Measurements from ENCODE around the gene PLAU. TPM values are rescaled to one million over a fixed set of nuclear protein-coding genes. Genes with fewer than 3 reads are reported as not detected.

The PLAU gene
- total RNA-seq, 1 experiment from 2014 or later = 1,582 TPM

- H3K9me3 ChIP-seq (ENCODE audit: low read length) = no peaks in the 10 kb centered on the region
- no peaks in the 10 kb centered on the region for H3K9me2 ChIP-seq (replicated peaks; ENCODE audit: low read length)
- ATAC-seq (no peak), DNase-seq (peak; percentile 70)
- no peaks in the 10 kb centered on the region for H3F3A ChIP-seq (ENCODE audit: low read length, unreplicated experiment)
- H3K4me3 ChIP-seq (ENCODE audit: low read length) = peak overlapping the region; percentile 63
- H3K27me3 ChIP-seq (ENCODE audit: low read length) = no peaks in the 10 kb centered on the region
- H3K36me3 ChIP-seq (ENCODE audit: low read depth, low read length) = peaks cover 55% of the 10 kb centered on the region
- H3K27ac ChIP-seq (ENCODE audit: low read length) = peak overlapping the region; percentile 2
- no peak overlapping the region for H3K9ac ChIP-seq (ENCODE audit: low read length)
- no TSS peak for BruUV-seq (replicated peaks)
- intact Hi-C loops (cut with micrococcal nuclease) = no loop called here
- peaks cover 53% of the 10 kb centered on the region for H4K20me1 ChIP-seq (ENCODE audit: low read length)
- H3K4me1 ChIP-seq (ENCODE audit: insufficient read depth, low read length) = peaks cover 41% of the 10 kb centered on the region
- H3K79me2 ChIP-seq (ENCODE audit: low read length) = peaks cover 66% of the 10 kb centered on the region
- ChIA-PET POLR2A (ENCODE audit: unreplicated experiment) (interaction anchor here (0.6 kb wide), 1 partner anchor 39 kb away, joined by 16 read pairs; no protein-coding TSS in a partner anchor), CTCF (interaction anchor here (0.5 to 0.9 kb wide), 2 partner anchors 26 to 341 kb away, joined by 4 read pairs; no protein-coding TSS in a partner anchor)
- H3K4me2 ChIP-seq (ENCODE audit: low read length) = peak overlapping the region; percentile 78
- no peak overlapping the region for H2AFZ ChIP-seq (ENCODE audit: low read length)
- no peak for TF ChIP-seq EZH2phosphoT487 (IDR thresholded peaks at IDR 0.05; ENCODE audit: borderline replicate concordance, low read length)
- TF ChIP-seq CTCF (conservative IDR thresholded peaks at IDR 0.05; ENCODE audit: low read depth, low read length) = peak; percentile 67
Observed at GRCh38 chr10:73872190-73872710, 38.7 kb upstream of the PLAU start.

GRCh38 chr10:73873142-73873837 is 37.6 kb upstream of the PLAU start:
- Histone ChIP-seq H3K4me2 (ENCODE audit: low read length) (peak overlapping the region; percentile 78), H3K36me3 (ENCODE audit: low read depth, low read length) (peaks cover 45% of the 10 kb centered on the region), H4K20me1 (ENCODE audit: low read length) (peaks cover 49% of the 10 kb centered on the region), H3K4me1 (ENCODE audit: insufficient read depth, low read length) (peaks cover 46% of the 10 kb centered on the region), H3K9me2 (replicated peaks; ENCODE audit: low read length) (no peaks in the 10 kb centered on the region), H3K9ac (ENCODE audit: low read length) (peak overlapping the region; percentile 3; the same call in 1 of the 2 replicates), H3K27ac (ENCODE audit: low read length) (no peak overlapping the region), H2AFZ (ENCODE audit: low read length) (no peak overlapping the region), H3K4me3 (ENCODE audit: low read length) (peak overlapping the region; percentile 68), H3K27me3 (ENCODE audit: low read length) (no peaks in the 10 kb centered on the region), H3F3A (ENCODE audit: low read length, unreplicated experiment) (no peaks in the 10 kb centered on the region), H3K79me2 (ENCODE audit: low read length) (peaks cover 55% of the 10 kb centered on the region), H3K9me3 (ENCODE audit: low read length) (no peaks in the 10 kb centered on the region)
- intact Hi-C loops (cut with micrococcal nuclease) = no loop called here
- no peak for ATAC-seq
- TF ChIP-seq CTCF (conservative IDR thresholded peaks at IDR 0.05; ENCODE audit: low read depth, low read length) = no peak
- no peak for TF ChIP-seq EZH2phosphoT487 (IDR thresholded peaks at IDR 0.05; ENCODE audit: borderline replicate concordance, low read length)
- no peak for TF ChIP-seq EZH2 (IDR thresholded peaks at IDR 0.05; ENCODE audit: low read length, unreplicated experiment)
- DNase-seq = peak; percentile 42
- ChIA-PET CTCF (no interaction called here), POLR2A (ENCODE audit: unreplicated experiment) (interaction anchor here (0.6 to 0.8 kb wide), 3 partner anchors 40 to 87 kb away, joined by 3 to 16 read pairs (median 4); no protein-coding TSS in a partner anchor)
- TSS peak; percentile 25 for BruUV-seq (replicated peaks)

GRCh38 chr10:73873838-73874215 is 37.1 kb upstream of the PLAU start:
- no peak overlapping the region for H3K27ac ChIP-seq (ENCODE audit: low read length)
- no peak for DNase-seq
- no peaks in the 10 kb centered on the region for H3K27me3 ChIP-seq (ENCODE audit: low read length)
- peaks cover 50% of the 10 kb centered on the region for H3K79me2 ChIP-seq (ENCODE audit: low read length)
- H3K4me1 ChIP-seq (ENCODE audit: insufficient read depth, low read length) = peaks cover 46% of the 10 kb centered on the region
- intact Hi-C loops (cut with micrococcal nuclease) = no loop called here
- no peaks in the 10 kb centered on the region for H3K9me3 ChIP-seq (ENCODE audit: low read length)
- TF ChIP-seq EZH2 (IDR thresholded peaks at IDR 0.05; ENCODE audit: low read length, unreplicated experiment) (no peak), CTCF (conservative IDR thresholded peaks at IDR 0.05; ENCODE audit: low read depth, low read length) (no peak), EZH2phosphoT487 (IDR thresholded peaks at IDR 0.05; ENCODE audit: borderline replicate concordance, low read length) (no peak)
- H3F3A ChIP-seq (ENCODE audit: low read length, unreplicated experiment) = no peaks in the 10 kb centered on the region
- peak overlapping the region; percentile 68 for H3K4me3 ChIP-seq (ENCODE audit: low read length)
- H3K9ac ChIP-seq (ENCODE audit: low read length) = peak overlapping the region; percentile 58
- ATAC-seq = peak; percentile 2
- peaks cover 45% of the 10 kb centered on the region for H4K20me1 ChIP-seq (ENCODE audit: low read length)
- H3K36me3 ChIP-seq (ENCODE audit: low read depth, low read length) = peaks cover 40% of the 10 kb centered on the region
- no TSS peak for BruUV-seq (replicated peaks)
- ChIA-PET CTCF (interaction anchor here (0.7 kb wide), 1 partner anchor 92 kb away, joined by 4 read pairs; no protein-coding TSS in a partner anchor), POLR2A (ENCODE audit: unreplicated experiment) (interaction anchor here (0.6 to 0.8 kb wide), 3 partner anchors 43 to 88 kb away, joined by 3 to 15 read pairs (median 4); no protein-coding TSS in a partner anchor)
- no peaks in the 10 kb centered on the region for H3K9me2 ChIP-seq (replicated peaks; ENCODE audit: low read length)
- no peak overlapping the region for H2AFZ ChIP-seq (ENCODE audit: low read length)
- peak overlapping the region; percentile 64 for H3K4me2 ChIP-seq (ENCODE audit: low read length)
